ENCODE data around the gene PLCB4.

The PLCB4 gene

DNA sequence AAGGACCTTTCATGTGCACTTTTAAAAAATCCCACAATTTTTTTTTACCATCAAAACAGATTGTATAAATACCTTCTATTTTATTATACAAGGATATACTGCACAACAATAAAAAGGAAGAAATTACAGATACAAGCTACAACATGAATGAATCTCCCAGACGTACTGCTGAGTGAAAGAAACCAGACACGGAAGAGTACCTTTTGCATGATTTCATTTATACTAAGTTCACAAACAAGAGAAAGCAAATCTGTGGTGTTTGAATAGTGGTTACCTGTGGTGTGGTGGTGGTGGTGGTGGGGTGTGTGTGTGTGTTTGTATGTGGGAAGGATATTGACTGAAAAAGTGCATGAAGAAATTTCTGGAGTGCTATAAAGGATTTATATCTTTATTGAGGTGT is 6.8 kb upstream of the PLCB4 start:
- DNase-seq, result no peak

DNA sequence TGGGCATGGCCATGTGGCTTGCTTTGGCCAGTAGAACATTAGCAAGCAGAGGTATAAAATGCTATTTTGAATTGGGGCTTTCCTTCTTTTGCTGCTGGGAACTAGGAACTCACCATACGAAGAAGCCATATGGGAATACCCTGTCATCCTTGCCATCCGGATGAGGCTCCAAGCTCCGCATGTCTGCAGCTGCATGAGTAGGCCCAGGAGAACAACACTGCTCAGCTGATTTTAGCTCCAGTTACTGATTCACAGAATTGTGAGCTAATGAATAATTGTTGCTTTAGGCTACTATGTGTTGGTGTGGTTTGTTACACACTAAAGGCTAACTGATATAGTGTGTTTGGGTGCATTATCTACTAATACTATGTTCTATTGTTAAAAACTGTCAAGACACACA is 2.7 kb upstream of the PLCB4 start:
- DNase-seq, result no peak

GRCh38 chr20:9068233-9068801 is 570 bp upstream of the PLCB4 start:
- peak; percentile 88 for DNase-seq

DNA sequence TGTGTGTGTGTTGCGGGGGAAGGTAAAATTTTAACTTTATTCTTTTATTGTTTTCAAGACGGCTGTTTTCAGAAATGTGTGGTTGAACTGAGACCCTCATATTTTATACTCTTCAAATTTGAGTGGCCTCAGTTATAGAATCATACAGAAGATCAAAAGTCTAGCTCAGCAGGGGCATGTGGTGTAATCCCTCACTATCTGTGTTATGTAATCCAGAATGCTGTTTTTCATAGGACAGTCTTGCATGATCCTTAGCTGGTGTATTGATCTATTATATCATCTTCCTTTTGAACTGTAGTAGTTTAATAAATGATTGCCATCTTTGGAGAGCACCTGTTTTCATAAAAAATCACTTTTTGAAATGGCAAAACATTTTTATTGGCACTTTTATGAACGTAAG is 1.4 kb downstream of the PLCB4 start:
- DNase-seq, result no peak

DNA sequence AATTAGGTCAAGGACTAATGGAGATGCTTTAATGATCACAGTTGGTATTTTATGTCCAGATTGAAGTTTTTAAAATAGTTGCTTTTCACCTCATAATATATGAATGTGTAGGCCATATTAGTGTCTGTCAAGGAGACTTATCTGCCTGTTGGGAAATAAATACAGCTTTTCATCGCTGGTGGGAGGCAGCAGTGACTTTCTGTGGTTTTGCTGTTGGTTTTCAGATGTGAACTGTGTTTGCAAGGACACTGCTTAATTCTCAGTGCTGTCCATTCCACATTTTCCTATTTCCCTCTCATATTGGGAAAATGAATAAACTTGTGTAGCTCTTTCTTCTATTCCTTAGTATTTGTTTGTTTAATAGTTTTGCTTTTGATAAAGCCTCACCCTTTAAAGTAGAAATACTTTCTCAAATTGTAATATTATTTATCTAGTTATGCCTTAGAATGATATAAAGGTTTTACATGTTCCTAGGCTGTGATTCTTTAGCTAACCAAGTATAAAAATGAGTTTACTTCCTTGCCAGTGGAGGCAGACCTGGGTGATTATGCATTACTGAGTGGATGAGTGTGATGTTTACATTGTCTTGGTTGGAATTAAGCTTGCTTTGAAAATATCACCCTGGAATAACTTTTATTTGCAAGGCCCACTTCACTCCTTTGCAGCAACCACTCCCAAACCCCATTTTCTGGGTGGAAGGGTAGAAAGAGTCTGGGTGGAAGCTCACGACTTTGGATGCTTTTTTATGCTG is 3.3 kb downstream of the PLCB4 start:
- DNase-seq, result peak; percentile 54

DNA sequence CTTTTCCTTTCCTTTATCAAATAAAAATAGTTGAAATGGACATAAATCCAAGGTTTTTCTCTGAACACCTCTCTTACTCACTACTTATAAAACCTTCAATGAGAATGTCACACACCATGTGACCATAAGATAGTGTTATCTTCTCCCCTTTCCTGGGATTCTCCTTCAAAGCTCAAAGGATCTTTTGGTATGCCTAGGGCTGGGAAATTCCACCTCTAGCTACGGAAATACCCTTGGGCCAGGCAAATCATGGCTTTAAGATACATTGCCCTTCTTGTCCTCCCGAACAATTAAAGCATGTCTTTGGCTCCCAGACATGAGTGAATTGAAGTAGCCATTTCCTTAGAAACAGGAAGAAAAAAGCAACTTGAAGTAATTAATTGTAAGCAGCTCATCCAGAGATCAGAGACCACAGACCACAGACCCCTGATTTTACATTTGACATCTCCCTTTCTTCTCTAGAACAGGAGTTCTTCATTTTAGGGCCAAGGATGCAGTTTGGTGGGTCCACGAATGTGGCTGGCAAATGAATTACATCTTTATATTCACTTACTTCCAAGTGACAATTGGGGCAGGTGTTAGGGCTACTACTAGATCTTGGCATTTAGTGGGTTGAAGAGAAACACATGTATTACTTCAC is 4.1 kb downstream of the PLCB4 start:
- no peak for DNase-seq

DNA sequence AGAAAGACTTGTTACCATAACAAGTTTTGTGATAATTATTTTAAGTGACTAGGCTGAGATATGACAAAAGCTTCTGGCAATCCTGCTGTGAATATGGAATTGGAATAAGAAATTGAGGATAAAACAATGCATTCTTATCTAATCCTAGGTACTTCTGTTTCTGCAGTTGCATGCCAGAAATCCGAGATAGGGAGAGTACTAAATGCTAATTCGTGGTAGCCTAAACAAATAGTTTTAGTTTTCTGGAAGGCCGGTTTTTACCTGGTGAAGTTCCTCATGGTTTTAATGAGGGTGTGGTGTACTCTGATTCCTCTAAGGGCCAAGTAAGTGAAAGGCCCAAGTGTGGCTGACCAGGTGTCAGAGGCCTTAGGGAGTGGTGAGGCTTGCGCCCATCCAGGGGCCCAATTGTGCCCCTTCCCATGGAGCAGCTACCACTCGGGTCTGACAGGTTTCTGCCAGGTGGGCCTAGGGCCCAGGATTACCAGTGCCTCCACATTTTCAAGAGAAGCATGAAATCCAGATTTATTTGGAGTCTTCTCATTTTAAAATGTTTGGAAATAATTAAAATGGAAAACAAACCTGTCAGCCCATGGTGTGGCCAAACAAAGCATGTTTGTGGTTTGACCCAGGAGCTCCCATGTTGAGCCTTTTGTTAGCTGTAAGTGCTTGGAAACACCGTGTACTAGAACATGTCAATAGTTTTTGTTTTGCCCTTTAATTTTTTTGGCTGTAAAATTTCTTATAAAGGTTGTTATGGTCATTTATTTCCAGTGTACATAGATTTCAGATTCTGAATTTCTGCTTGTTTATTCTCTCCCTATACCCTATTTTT is 6.6 kb downstream of the PLCB4 start:
- no peak for DNase-seq

DNA sequence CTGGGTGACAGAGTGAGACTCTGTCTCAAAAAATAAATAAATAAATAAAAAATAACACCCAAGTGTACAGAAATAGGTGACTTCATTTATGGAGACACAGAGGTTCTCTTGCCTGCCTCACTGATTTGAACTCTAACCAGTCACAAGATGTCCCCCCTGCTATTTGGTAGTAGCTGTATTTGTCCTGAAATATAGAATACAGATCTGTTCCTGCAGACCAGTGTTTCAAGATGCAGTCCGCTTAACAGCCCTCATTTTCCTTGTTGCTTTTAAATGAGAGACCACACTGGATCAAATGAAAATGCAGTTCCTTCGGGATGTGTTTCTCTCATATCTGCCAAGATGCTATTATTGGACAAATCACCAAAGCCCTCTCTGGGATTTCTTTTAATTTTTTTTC is 7.6 kb downstream of the PLCB4 start:
- no peak for DNase-seq

GRCh38 chr20:9078826-9079731 is 10.2 kb downstream of the PLCB4 start:
- DNase-seq, result peak; percentile 8

- DNase-seq, result no peak
Measured at GRCh38 chr20:9081423-9081966, 12.6 kb downstream of the PLCB4 start.

DNA sequence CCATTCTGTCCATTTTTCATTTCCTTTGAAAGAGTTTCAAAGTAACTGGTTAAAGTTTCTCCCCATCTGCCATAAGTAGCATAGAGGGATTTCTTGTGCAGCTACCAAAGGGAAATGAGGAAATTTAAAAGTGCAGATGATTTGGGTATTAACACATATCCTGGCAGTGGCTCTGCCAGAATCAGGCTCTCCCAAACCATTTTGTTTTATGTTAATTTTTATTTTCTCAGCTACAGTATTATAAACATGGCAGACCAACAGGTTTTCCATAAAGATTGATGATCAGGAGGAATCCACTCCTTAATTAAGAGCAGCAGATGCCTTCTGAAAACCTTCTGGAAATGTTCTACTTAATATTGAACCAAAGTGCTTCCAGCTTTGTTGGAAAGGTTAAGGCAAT is 13.9 kb downstream of the PLCB4 start:
- DNase-seq, result no peak

- DNase-seq, result peak; percentile 76
Measured at GRCh38 chr20:9087531-9088217, 18.8 kb downstream of the PLCB4 start.

DNA sequence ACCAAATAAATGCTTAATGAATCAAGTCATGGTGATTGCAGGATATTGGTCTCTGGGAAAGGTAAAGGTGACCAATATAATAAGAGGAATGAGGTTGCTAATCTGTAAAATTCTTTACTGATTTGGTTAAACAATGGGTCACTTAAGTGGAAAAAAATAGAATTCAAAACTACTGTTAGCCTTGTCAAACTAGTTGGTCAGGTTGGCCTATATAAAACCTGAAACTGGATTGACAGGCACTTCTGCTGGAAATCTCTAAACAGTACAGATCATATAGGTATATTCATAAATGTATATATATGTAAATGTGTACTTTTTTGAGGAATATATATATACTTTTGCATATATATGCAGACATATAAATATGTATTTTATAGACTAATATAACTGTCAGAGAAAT is 19.7 kb downstream of the PLCB4 start:
- DNase-seq, result peak; percentile 47

- DNase-seq, result no peak
Measured at GRCh38 chr20:9092113-9092512, 23.2 kb downstream of the PLCB4 start.

- no peak for DNase-seq
Measured at GRCh38 chr20:9092655-9093054, 23.8 kb downstream of the PLCB4 start.

DNA sequence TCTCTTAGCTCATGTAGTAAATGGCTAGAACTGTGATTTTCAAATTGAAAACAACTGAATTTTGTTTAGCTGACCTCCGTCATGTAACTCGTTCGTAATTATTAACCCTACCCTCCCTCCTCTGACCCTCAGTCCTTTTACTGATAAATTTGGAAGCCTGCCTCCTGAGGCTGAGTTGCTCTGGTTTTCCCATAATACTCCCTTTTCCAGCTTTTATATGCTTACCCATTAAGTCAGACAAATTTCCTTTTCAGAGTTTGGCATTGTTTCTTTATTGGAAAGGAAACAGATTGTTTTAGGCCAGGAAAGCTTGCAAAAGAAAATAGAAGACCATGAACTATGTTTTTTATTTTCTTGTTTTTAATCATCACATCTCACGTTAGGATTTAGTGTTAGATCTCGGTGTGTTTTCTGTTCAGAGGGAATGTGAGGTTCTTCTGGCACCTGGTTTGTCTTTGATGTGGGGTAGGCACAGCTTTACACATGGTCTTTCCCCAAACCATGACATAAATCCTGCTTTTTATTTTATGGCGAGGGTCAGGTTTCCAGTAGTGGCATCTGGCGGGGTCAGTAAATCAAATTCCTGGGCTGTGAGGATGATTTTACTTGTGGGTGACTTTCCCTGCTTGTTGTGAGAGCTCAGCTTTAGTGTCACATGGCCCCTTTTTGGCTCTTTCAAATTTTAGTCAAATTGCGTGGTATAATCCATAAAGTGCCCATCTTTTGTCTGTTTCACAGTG is 24.5 kb downstream of the PLCB4 start:
- no peak for DNase-seq

DNA sequence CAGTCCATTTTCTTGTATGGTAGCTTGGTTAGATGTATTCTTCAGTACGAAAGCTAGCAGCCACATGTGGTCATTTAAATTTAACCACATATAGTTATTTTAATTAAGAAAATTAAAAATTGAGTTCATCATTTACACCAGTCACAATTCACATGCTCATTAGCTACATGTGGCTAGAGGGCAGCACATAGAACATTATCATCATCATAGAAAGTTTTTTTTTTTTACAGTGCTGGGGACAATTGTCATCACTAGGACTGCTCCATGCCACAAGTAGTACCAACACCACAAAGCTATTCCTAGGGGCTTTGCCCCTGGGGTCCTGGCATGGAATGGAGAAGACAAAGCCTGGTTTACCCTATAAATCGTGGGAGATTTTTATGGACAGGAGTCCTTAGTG is 30.5 kb downstream of the PLCB4 start:
- no peak for DNase-seq

- no peak for DNase-seq
Measured at GRCh38 chr20:9100691-9101090, 31.8 kb downstream of the PLCB4 start.

- no peak for DNase-seq
Measured at GRCh38 chr20:9102456-9102855, 33.6 kb downstream of the PLCB4 start.

- DNase-seq, result no peak
Measured at GRCh38 chr20:9103955-9104354, 35.1 kb downstream of the PLCB4 start.

- no peak for DNase-seq
Measured at GRCh38 chr20:9108260-9108659, 39.4 kb downstream of the PLCB4 start.

Measured in DMS53 (cell line).